Islet of Langerhans (tissue), 1 donor: ENCODE results near the gene POLR1C.
"Not testable (repeated sequence)": the region's sequence is repeated elsewhere in the genome, so short reads cannot be mapped to it uniquely, and the experiment has no call there.

ENCODE experiments used
- FAIRE-seq: peaks from one replicate; lab custom pipeline; 2011; peaks lifted over from hg19 to GRCh38; lab: Jason Lieb, UNC

POLR1C gene

DNA sequence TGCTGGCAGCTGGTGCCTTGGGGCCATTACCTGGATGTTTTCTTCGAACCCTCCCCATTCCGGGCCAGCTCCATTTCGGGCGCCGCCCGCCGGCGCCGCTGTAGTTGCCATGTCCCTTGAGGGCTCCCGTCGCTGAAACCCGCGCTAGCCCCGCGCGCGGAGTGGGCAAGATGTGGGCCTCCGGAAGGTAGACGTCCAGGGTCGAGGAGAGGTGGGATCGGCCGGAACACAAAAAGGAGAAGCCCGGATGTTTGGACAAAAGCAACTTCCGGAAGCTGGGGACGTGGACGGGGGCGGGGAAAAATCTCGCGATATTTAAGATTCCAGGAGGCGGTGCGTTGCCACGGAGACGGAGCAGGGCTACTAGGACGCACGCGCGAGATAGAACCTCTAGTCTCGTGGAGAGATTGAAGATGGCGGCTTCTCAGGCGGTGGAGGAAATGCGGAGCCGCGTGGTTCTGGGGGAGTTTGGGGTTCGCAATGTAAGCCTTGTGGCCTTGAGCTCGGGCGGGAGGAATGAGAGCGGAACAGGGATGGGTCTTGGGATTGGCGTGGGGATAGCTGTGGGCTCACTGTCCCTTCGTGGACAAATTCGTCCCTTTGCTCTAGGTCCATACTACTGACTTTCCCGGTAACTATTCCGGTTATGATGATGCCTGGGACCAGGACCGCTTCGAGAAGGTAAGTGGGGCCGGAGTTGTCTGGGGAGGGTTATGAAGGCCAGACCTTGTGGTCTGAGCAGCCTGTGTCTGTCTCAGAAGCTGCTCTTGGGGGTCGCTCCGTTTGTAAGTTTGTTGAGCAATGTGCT, at the start of gene POLR1C, which contains the start of gene YIPF3:
POLR1C (plus strand) TSS at position 393 of the 808 bp plus-strand sequence; CDS start at position 414, 21 bp downstream.
YIPF3 (minus strand) TSS at position 230 of the 808 bp plus-strand sequence; CDS start at position 111, 119 bp downstream.
- no peak for FAIRE-seq

DNA sequence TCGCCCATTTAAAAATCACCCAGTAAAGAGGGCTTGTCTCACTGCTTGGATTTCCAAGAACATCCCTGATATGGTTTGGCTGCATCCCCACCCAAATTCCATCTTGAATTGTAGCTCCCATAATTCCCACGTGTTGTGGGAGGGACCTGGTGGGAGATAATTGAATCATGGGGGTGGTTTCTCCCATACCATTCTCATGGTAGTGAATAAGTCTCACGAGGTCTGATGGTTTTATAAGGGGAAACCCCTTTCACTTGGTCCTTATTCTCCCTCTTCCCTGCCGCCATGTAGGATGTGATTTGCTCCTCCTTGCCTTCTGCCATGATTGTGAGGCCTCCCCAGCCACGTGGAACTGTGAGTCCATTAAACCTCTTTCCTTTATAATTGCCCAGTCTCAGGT, 49.6 kb upstream of the POLR1C start:
- FAIRE-seq: not testable (repeated sequence)

GRCh38 chr6:43467752-43468151, 49.1 kb upstream of the POLR1C start:
- FAIRE-seq: no peak

DNA sequence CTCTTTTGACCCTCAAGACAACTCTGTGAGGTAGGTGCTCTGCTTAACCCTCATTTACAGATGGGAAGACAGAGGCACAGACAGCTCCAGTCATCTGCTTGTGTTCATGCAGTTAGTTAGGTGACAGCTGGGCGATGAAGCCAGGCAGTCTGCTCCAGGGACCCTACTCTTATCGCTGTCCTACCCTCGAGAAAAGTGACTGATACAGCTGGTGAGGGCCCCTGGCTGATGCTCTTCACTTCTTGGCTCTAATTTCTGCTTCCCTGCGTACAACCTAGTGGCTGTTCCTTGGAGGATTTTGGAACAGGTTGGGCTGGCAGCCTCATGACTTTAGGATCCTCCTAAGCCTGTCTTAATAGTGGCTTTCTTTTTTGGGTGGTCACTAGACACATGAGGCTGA, 48.6 kb upstream of the POLR1C start:
- no peak for FAIRE-seq

- no peak for FAIRE-seq
Measured at GRCh38 chr6:43468748-43469681, 47.9 kb upstream of the POLR1C start.

- FAIRE-seq: no peak
Measured at GRCh38 chr6:43469947-43470346, 46.9 kb upstream of the POLR1C start.

DNA sequence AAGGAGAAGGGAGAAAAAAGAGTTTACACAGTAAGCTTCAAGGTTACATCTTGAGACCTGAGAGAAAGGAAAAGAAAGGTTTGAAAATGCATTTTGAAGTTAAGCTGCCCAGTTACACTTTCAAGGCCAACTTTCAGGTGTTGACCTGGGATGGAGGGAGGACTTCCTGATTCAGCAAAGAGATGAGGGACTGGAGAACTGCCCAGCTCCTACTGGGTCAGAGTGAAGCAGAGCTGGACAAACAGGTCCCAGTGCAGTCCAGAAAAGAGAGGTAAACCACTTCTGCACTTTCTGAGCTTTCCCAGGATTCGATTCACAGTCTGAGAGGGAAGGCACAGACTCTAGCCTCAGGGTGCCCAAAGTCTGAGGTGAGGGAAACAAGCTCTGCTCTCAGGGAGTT, 45.5 kb upstream of the POLR1C start:
- FAIRE-seq: no peak

DNA sequence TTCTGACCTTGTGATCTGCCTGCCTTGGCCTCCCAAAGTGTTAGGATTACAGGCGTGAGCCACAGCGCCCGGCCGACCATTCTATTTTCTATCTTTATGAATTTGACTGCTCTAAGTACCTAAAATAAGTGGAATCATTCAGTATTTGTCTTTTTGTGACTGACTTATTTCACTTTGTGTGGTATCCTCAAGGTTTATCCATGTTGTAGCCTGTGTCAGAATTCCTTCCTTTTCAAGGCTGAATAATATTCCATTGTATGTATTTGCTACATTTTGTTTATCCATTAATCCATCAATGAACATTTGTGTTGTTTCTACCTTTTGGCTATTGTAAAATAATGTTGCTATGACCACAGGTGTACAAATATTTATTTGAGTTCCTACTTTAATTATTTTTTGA, 44.4 kb upstream of the POLR1C start:
- no peak for FAIRE-seq

- FAIRE-seq: no peak
Measured at GRCh38 chr6:43475516-43475915, 41.4 kb upstream of the POLR1C start.

DNA sequence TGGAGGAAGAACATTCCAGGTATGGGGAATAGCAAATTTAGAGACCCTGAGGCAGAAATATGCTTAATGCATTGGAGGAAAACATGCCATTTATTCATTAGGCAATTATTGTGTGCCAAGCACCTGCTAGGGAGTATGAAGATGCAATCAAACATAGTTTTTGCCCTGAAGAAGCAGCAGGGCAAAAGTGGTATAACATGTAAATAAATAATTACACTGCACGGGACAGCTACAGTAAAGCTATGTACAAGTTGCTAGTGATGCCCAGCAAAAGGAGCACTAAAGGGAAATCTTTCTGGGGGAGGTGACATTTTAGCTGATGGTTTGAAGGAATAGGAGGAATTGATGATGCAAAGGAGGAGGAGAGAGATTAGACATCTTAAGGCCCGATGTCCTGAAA, 40.1 kb upstream of the POLR1C start:
- no peak for FAIRE-seq

- no peak for FAIRE-seq
Measured at GRCh38 chr6:43477235-43478007, 39.5 kb upstream of the POLR1C start, which contains the start of gene TJAP1. TJAP1 (plus strand) TSS chr6:43477570; CDS start chr6:43499002, 21,432 bp downstream.

- FAIRE-seq: no peak
Measured at GRCh38 chr6:43478008-43478372, 38.9 kb upstream of the POLR1C start.

DNA sequence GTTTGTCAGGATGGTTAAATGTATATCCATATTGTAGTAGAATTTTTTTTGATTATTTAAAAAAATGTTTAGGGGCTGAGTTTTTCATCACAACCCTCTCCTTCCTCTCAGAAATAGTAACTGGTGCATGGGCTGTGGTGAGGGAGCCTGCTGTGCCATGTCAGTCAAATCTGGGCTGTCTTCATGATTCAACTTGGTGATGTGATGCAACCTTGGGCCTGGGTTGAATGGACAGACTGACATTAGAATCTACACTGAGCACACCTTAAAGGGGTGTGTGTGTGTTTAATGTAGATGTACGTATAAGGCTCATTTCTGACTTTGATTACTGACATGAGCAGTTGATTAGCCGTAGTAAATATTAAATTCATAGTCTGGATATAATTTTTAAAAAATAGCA, 35.8 kb upstream of the POLR1C start:
- no peak for FAIRE-seq

DNA sequence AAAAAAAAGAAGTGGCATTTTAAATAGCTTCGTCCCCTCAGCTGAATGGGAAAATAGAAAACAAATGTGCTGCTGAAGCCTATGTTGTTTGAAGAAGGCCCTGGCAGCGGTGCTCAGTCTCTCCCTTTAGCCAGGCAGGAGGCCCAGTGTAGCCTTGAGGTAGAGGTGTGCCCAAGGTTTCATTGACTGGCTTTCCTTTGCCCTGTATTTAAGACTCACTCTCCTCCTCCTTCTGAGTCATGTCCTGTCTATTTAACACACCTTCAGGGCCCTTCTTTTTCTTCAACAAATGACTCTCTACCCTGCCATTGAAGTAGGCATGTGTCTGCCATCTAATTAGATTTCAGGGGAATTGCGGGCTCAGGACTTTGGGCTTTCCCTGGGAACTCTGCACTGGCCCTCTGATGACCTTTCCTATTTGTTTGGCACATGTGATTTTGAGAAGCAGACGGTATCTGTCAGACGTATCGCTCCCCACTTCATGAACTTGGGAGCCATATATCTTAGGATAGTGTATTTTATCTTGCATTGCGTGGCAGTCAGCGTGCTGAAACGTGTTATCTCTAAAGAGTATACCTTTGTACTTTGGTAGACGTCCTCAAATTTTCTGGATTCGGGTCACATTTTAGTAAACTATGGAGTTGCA, 35.2 kb upstream of the POLR1C start:
- no peak for FAIRE-seq

GRCh38 chr6:43488667-43489276, 28.1 kb upstream of the POLR1C start:
- FAIRE-seq: no peak

GRCh38 chr6:43489277-43490072, 27.4 kb upstream of the POLR1C start:
- no peak for FAIRE-seq

- no peak for FAIRE-seq
Measured at GRCh38 chr6:43490523-43490939, 26.4 kb upstream of the POLR1C start.

DNA sequence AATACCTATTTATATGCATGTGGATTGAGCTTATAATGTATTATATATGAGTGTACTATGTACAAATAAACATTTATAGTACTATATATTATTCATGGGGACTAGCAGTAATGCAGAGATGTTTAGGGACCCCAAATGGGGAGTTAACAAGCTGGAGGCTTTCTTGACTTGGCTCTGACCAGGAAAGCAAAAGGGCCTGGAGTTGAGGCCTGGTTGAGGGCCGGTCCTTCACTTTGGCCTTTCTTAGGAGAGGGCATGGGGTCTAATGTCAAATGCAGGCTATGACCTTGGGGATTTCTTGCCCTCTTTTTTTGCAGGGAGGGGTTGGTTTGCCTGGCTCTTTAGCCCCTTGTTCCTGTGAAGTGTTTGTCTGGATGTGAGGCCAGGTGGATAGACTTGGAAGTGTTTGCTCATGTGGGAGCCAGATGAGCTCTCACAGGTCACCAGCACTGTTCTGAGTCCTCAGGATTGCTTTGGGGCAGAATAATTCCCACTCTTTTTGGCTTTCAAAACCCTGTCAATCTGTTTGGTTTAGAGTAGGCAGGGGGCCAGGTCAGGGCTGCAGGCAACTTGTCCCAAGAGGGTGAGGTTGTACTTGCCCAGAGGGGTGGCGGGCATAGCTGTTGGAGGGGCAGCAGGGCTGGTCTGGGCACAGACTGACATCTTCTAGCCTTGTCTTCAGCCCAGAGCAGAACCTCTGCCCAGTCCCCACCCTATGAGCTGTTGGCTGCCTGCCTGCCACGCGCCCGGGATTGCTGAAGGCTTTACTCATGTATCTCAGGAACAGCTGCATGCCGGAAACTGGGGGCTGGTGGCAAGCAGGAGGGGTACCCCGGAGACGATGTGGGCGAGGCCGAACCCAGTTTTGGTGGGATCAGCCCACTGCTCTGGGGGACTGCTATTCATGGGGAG, 24.9 kb upstream of the POLR1C start:
- no peak for FAIRE-seq

GRCh38 chr6:43492673-43493072, 24.2 kb upstream of the POLR1C start:
- FAIRE-seq: no peak
